Mammary epithelial cell (primary cell): ENCODE measurements around the gene PLPPR1.
A peak's percentile ranks its signal among the peaks of the same experiment; 100 is the strongest.

Experiments used
- CTCF ChIP-seq, 2 donors: IDR thresholded peaks in 1 of 2; conservative IDR thresholded peaks in 1 of 2; 2 replicates each; pipeline ENCODE4 v1.5.1; 2011 to 2012; ENCODE audit warnings: inconsistent platforms in 2 of 2, low read length in 2 of 2, mild to moderate bottlenecking in 2 of 2, control low read depth in 1 of 2, low read depth in 1 of 2; ENCODE audit not compliant: insufficient read depth in 1 of 2; ENCODE audit errors: extremely low read depth in 1 of 2
- EZH2 ChIP-seq: IDR thresholded peaks from 2 replicates; pipeline ENCODE4 v1.6.1; 2012; ENCODE audit warnings: low read length, inconsistent platforms, borderline replicate concordance

- TF ChIP-seq CTCF (conservative IDR thresholded peaks at IDR 0.05 in 1 of 2, IDR thresholded peaks at IDR 0.05 in 1 of 2; ENCODE audit: extremely low read depth in 1 of 2, insufficient read depth in 1 of 2, low read depth in 1 of 2, low read length in 2 of 2) (peak; percentile 37 to 65), EZH2 (no peak)
These were observed 206.8 kb downstream of the PLPPR1 start for GRCh38 chr9:101235105-101235866.
